Naive thymus-derived CD8-positive, alpha-beta T cell (primary cell): ENCODE measurements around the gene CAMTA1. TPM values are rescaled to one million over a fixed set of nuclear protein-coding genes. Genes with fewer than 3 reads are reported as not detected.
"Not testable (repeated sequence)": the region's sequence is repeated elsewhere in the genome, so short reads cannot be mapped to it uniquely, and the experiment has no call there.

ENCODE experiments used
- ATAC-seq, 2 donors: fragments of 150-1000 bp; cut with Tn5 transposase in 1 of 2; sonication (Bioruptor Pico), chemical (Tn5 transposase) in 1 of 2; 1 replicate in 1 of 2; 2 replicates in 1 of 2; pipeline ENCODE4 v1.10.0; 2021; ENCODE audit warnings: mild to moderate bottlenecking in 2 of 2, moderate library complexity in 2 of 2
- POLR2A ChIA-PET: fragments of 350-600 bp; sonication (Branson Sonifier 250); formaldehyde crosslinking; loops from one replicate; lab custom pipeline; 2021; ENCODE audit warnings: antibody characterized with exemption; lab: Charles Lee
- DNase-seq, 10 donors: peaks; one replicate each; pipeline versions ENCODE4 v3.0.0 to v3.0.0-alpha.2; 2020 to 2022
- H3K27ac Mint-ChIP-seq, 10 donors: one replicate each; pipeline ENCODE4 v1.8.0; 2020 to 2022; ENCODE audit warnings: mild to moderate bottlenecking in 10 of 10, mixed read lengths in 10 of 10, moderate library complexity in 4 of 10, inconsistent platforms in 1 of 10
- H3K27me3 Mint-ChIP-seq, 5 donors: one replicate each; pipeline ENCODE4 v1.8.0; 2021 to 2022; ENCODE audit warnings: mixed read lengths in 5 of 5
- H3K36me3 Mint-ChIP-seq, 3 donors: one replicate each; pipeline ENCODE4 v1.8.0; 2020 to 2022; ENCODE audit warnings: mixed read lengths in 3 of 3, mild to moderate bottlenecking in 2 of 3, inconsistent platforms in 1 of 3
- H3K4me1 Mint-ChIP-seq, 4 donors: one replicate each; pipeline ENCODE4 v1.8.0; 2021 to 2022; ENCODE audit warnings: mixed read lengths in 4 of 4
- H3K4me3 Mint-ChIP-seq, 10 donors: one replicate each; pipeline ENCODE4 v1.8.0; 2020 to 2022; ENCODE audit warnings: mild to moderate bottlenecking in 10 of 10, mixed read lengths in 10 of 10, moderate library complexity in 6 of 10, inconsistent platforms in 1 of 10
- H3K9me3 Mint-ChIP-seq, 9 donors: one replicate each; pipeline ENCODE4 v1.8.0; 2020 to 2022; ENCODE audit warnings: mixed read lengths in 9 of 9, mild to moderate bottlenecking in 3 of 9, inconsistent platforms in 1 of 9, moderate library complexity in 1 of 9
- polyA plus RNA-seq, 3 donors: library from polyadenylated mRNA; unstranded; fragments of 300-500 nt; fragmentation: Illumina TruSeq; gene quantifications; one replicate each; pipeline ENCODE4 v1.2.3, GENCODE V29; 2021
- total RNA-seq, 8 experiments: library from RNA in 2 of 8; stranded (reverse) in 2 of 8; gene quantifications; one replicate each; pipeline ENCODE4 v1.2.3 and lab custom pipeline; 2021 to 2026

The CAMTA1 gene
- total and polyA plus RNA-seq, 5 experiments from 2014 or later = 32.6 to 78.3 (median 47.3) TPM

DNA sequence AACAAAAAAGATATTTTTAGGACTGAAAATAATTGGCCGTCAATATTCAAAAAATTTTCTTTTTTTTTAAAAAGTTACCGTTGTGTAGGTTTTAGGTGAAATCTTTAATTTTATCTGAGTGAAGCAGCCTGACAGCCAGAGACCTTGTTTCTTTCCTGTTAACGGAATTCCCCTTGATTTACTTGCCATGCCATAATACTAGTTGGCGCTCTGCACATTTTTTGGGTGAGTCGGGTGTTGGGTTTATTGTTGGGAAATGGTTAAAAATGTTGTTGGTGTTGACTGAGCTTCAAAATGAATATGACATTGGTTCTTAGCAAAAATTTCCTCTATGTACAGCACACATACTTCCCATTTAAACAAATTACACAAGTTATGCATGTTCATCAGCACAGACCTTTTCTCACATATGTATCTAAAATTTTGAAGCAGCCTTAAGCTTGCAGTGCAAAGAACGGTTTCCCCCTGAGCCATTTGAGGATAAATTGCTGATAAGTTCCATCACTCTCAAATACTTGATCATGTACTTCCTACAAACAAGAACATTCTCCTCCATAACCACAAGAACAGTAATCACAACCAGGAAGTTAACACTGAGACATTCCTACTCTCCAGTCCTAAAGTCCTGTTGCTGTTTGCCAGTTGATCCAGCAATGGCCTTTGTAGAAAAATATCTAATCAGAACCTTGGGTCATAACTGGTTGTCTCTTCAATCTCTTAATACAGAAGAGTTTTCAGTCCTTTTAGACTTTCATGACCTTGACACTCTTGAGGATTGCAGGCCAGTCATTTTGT lies 34.2 kb downstream of the CAMTA1 start:
- POLR2A ChIA-PET = no interaction called here
- Mint-ChIP-seq H3K4me1 (peaks cover 26 to 74% (median 62%) of the 10 kb centered on the region in 4 donors), H3K27ac (peak overlapping the region in 2 of 10 donors; percentile 3 to 37)

DNA sequence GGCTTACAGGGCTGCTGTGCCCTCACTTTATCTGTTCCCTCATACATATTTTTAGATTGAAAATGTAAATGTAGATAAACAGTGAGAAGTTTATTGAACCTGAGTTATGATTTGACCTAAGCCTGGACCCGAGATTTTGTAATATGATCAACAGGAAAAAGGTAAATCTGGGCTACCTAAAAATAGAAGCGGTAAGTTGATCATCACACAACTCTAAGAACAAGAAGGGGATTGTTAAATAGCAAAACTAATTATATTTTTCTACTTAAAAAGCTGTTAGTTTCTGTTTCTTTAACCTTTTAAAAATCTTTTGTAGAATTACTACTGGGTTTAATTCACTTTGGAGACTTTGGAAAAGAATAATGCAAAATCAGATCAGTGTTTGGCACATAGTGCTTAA lies 35.6 kb downstream of the CAMTA1 start:
- POLR2A ChIA-PET = no interaction called here
- DNase-seq (no peak), ATAC-seq (no peak)
- no peak overlapping the region for H3K4me3 Mint-ChIP-seq
- H3K27ac Mint-ChIP-seq = peak overlapping the region in 2 of 10 donors; percentile 28 to 31
- H3K4me1 Mint-ChIP-seq = peaks cover 24 to 69% (median 51%) of the 10 kb centered on the region in 4 donors
- H3K27me3 Mint-ChIP-seq = no peaks in the 10 kb centered on the region
- peaks cover 0 to 12% (median 0%) of the 10 kb centered on the region in 3 donors for H3K36me3 Mint-ChIP-seq
- H3K9me3 Mint-ChIP-seq = no peaks in the 10 kb centered on the region

More for the DNA sequence above, 34.2 kb downstream of the CAMTA1 start:
- peaks cover 0 to 2% (median 0%) of the 10 kb centered on the region in 3 donors for H3K36me3 Mint-ChIP-seq
- H3K27me3 Mint-ChIP-seq = no peaks in the 10 kb centered on the region
- ATAC-seq (no peak), DNase-seq (no peak)
- H3K9me3 Mint-ChIP-seq = no peaks in the 10 kb centered on the region
- H3K4me3 Mint-ChIP-seq = peak overlapping the region in 2 of 10 donors; percentile 0 to 5

DNA sequence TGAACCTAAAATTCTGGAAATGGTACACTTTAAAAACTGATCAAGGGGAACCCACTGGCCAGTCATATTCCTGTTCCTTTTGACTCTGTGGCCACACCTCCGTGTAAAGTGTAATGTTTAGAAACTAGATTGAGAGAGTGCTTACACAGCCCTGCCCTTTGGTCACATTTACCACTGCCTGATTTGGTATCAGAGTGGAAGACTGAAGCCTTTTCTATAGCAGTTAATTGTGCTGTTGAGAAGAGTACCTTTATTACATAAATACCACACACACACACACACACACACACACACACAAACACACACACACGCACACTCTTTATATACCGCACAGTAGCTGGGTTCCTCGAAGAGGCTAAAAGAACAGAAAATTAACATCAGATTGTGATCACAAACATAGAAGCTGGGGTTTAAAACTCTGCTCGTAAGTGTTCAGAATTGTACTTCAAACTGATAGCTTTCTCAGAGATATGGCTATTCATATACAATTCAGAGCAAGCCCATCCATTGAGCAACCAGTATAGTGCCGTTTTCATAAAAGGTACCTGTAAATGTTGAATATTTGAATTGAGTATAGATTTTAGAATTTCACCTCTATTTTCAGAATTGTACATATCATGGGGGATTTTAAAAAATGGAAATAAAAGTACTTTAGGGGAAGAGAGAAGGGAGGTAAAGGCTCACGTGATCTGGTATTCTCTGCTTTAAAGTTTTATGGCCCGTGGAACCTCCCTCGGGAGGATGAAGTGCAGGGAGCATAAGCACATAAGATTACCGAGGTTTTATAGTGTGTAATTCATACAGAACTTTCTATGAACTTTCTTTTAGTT lies 37.5 kb downstream of the CAMTA1 start:
- POLR2A ChIA-PET = no interaction called here
- no peak overlapping the region for H3K4me3 Mint-ChIP-seq
- peak overlapping the region in 4 of 10 donors; percentile 9 to 87 (median 48) for H3K27ac Mint-ChIP-seq
- H3K27me3 Mint-ChIP-seq = no peaks in the 10 kb centered on the region
- no peaks in the 10 kb centered on the region for H3K9me3 Mint-ChIP-seq
- ATAC-seq = no peak
- peaks cover 21 to 52% (median 40%) of the 10 kb centered on the region in 4 donors for H3K4me1 Mint-ChIP-seq
- no peak for DNase-seq
- H3K36me3 Mint-ChIP-seq = peaks cover 0 to 27% (median 0%) of the 10 kb centered on the region in 3 donors

- H3K36me3 Mint-ChIP-seq = peaks cover 0 to 31% (median 0%) of the 10 kb centered on the region in 3 donors
- no peaks in the 10 kb centered on the region for H3K9me3 Mint-ChIP-seq
- no peaks in the 10 kb centered on the region for H3K27me3 Mint-ChIP-seq
- ATAC-seq (no peak), DNase-seq (no peak)
- POLR2A ChIA-PET = no interaction called here
- peak overlapping the region in 5 of 10 donors; percentile 20 to 56 (median 35) for H3K27ac Mint-ChIP-seq
- peaks cover 23 to 46% (median 38%) of the 10 kb centered on the region in 4 donors for H3K4me1 Mint-ChIP-seq
- H3K4me3 Mint-ChIP-seq = no peak overlapping the region
Observed at GRCh38 chr1:6823793-6824192, 38.5 kb downstream of the CAMTA1 start.

GRCh38 chr1:6824665-6825368 lies 39.6 kb downstream of the CAMTA1 start:
- H3K27me3 Mint-ChIP-seq = no peaks in the 10 kb centered on the region
- H3K4me1 Mint-ChIP-seq = peaks cover 17 to 37% (median 32%) of the 10 kb centered on the region in 4 donors
- no peak overlapping the region for H3K27ac Mint-ChIP-seq
- DNase-seq = no peak
- peaks cover 0 to 37% (median 7%) of the 10 kb centered on the region in 3 donors for H3K36me3 Mint-ChIP-seq
- H3K9me3 Mint-ChIP-seq = no peaks in the 10 kb centered on the region
- POLR2A ChIA-PET = no interaction called here
- no peak for ATAC-seq
- no peak overlapping the region for H3K4me3 Mint-ChIP-seq

DNA sequence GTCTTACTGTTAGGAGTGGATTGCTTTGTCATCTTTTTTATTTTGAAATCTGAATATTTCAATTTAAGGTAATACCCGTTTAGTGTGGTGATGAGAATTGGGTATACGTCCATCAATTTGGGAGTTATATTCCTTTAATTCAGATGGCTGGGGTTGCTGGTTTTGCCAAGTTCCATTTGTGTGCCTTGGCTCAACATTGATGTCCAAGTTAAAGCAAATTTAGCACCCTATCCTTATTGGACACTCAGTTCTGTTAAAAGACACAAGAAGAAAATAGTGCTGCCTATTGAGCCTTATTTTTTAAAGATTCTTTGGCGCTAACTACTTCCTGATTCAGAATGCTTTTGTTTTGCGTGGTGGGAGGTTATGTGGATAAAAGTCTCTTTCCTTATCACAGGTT lies 40.6 kb downstream of the CAMTA1 start:
- ATAC-seq = no peak

GRCh38 chr1:6827079-6827478 lies 41.8 kb downstream of the CAMTA1 start:
- no peaks in the 10 kb centered on the region for H3K9me3 Mint-ChIP-seq
- POLR2A ChIA-PET = no interaction called here
- H3K4me3 Mint-ChIP-seq = no peak overlapping the region
- H3K27ac Mint-ChIP-seq = peak overlapping the region in 1 of 10 donors; percentile 15
- no peak for DNase-seq
- ATAC-seq = no peak
- no peaks in the 10 kb centered on the region for H3K27me3 Mint-ChIP-seq
- H3K36me3 Mint-ChIP-seq = peaks cover 0 to 47% (median 7%) of the 10 kb centered on the region in 3 donors
- H3K4me1 Mint-ChIP-seq = peaks cover 13 to 24% (median 19%) of the 10 kb centered on the region in 4 donors

More for the DNA sequence above, 40.6 kb downstream of the CAMTA1 start:
- Mint-ChIP-seq H3K4me3 (no peak overlapping the region), H3K36me3 (peaks cover 0 to 45% (median 7%) of the 10 kb centered on the region in 3 donors), H3K4me1 (peaks cover 13 to 27% (median 22%) of the 10 kb centered on the region in 4 donors), H3K9me3 (no peaks in the 10 kb centered on the region), H3K27ac (no peak overlapping the region), H3K27me3 (no peaks in the 10 kb centered on the region)
- POLR2A ChIA-PET = no interaction called here
- no peak for DNase-seq

DNA sequence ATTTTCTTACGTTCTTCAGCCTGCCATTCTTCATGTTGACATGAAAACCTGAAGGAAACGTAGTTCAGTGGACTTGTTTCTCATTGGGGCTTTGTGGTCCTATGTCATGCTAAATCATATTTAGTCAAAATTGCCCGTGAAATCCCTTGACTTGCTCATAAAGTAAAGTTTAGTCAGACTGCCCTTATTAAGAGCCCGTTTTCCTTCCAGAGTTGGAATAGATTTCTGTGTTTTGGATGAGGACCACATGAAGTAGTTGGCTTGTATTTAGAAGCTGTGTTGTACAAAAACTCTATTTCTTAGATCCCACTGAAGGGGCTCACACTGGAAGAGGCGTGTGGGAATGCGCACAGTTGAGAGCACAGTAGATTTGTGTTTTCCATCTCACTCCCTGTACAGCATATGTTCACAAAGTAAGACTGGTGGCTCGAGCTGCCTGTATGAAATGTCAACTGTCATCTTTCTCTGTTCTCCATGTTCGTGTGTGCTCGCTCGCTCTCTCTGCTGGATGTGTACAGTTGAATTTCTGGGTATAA lies 42.4 kb downstream of the CAMTA1 start:
- no peaks in the 10 kb centered on the region for H3K27me3 Mint-ChIP-seq
- DNase-seq (no peak), ATAC-seq (no peak)
- POLR2A ChIA-PET = no interaction called here
- H3K27ac Mint-ChIP-seq = peak overlapping the region in 2 of 10 donors; percentile 0 to 15
- peaks cover 12 to 25% (median 15%) of the 10 kb centered on the region in 4 donors for H3K4me1 Mint-ChIP-seq
- peaks cover 0 to 52% (median 7%) of the 10 kb centered on the region in 3 donors for H3K36me3 Mint-ChIP-seq
- no peak overlapping the region for H3K4me3 Mint-ChIP-seq
- no peaks in the 10 kb centered on the region for H3K9me3 Mint-ChIP-seq

- Mint-ChIP-seq H3K4me3 (no peak overlapping the region), H3K4me1 (peaks cover 2 to 22% (median 16%) of the 10 kb centered on the region in 4 donors), H3K9me3 (no peaks in the 10 kb centered on the region), H3K27me3 (no peaks in the 10 kb centered on the region), H3K36me3 (peaks cover 0 to 60% (median 10%) of the 10 kb centered on the region in 3 donors), H3K27ac (no peak overlapping the region)
- POLR2A ChIA-PET = no interaction called here
- ATAC-seq = no peak
- no peak for DNase-seq
Observed at GRCh38 chr1:6831366-6831765, 46.1 kb downstream of the CAMTA1 start.

- ATAC-seq, H3K27ac Mint-ChIP-seq, H3K4me3 Mint-ChIP-seq, POLR2A ChIA-PET, H3K27me3 Mint-ChIP-seq, DNase-seq, H3K9me3 Mint-ChIP-seq: not testable (repeated sequence)
- Mint-ChIP-seq H3K4me1 (peaks cover 2 to 22% (median 17%) of the 10 kb centered on the region in 4 donors), H3K36me3 (peaks cover 0 to 62% (median 10%) of the 10 kb centered on the region in 3 donors)
Observed at GRCh38 chr1:6832006-6832405, 46.8 kb downstream of the CAMTA1 start.

DNA sequence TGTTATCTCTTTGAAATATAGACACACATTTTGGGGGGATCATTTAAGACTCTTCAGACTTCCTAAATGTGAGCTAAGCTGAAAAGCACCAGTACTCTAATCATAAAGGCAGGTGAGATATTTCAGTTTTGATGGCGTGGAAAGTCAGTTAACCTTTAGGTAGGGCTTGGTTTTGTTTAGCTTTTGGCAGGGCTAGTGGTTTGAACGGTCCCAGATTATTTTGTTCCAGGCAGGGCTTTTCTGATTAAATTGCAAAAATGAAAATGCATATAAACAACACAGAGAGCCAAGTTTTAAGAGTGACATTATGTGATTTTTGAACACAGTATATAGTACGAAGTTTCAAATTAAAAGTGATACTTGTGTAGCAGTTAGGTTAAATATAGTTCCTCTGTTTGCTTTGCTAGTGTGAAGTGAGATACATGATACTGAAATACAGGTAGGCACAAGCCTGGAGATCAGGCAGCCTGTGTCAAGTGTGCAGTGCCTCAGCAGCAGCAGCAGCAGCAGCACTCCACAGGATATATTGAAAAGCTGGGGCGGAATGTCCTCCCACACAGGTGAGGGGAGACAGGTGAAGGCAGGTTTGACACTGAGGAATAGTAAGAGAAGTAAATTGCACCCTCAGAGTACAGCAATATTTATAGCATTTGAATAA lies 47.4 kb downstream of the CAMTA1 start:
- no peak for DNase-seq
- Mint-ChIP-seq H3K4me1 (peaks cover 2 to 19% (median 11%) of the 10 kb centered on the region in 4 donors), H3K9me3 (no peaks in the 10 kb centered on the region), H3K27ac (peak overlapping the region in 1 of 10 donors; percentile 57), H3K4me3 (no peak overlapping the region), H3K27me3 (no peaks in the 10 kb centered on the region), H3K36me3 (peaks cover 0 to 58% (median 14%) of the 10 kb centered on the region in 3 donors)
- ATAC-seq = no peak
- POLR2A ChIA-PET = no interaction called here
